HG03097 (cell line): ENCODE data around the gene EHD3.
"Not testable (repeated sequence)": the region's sequence is repeated elsewhere in the genome, so short reads cannot be mapped to it uniquely, and the experiment has no call there.

Experiments used
- ATAC-seq: cut with Tn5 transposase; IDR thresholded peaks from one replicate; pipeline ENCODE4 v1.9.1; 2021; ENCODE audit not compliant: unreplicated experiment, low FRiP score

Gene EHD3

GRCh38 chr2:31282634-31283033 lies 48.7 kb downstream of the EHD3 start:
- ATAC-seq, result no peak

DNA sequence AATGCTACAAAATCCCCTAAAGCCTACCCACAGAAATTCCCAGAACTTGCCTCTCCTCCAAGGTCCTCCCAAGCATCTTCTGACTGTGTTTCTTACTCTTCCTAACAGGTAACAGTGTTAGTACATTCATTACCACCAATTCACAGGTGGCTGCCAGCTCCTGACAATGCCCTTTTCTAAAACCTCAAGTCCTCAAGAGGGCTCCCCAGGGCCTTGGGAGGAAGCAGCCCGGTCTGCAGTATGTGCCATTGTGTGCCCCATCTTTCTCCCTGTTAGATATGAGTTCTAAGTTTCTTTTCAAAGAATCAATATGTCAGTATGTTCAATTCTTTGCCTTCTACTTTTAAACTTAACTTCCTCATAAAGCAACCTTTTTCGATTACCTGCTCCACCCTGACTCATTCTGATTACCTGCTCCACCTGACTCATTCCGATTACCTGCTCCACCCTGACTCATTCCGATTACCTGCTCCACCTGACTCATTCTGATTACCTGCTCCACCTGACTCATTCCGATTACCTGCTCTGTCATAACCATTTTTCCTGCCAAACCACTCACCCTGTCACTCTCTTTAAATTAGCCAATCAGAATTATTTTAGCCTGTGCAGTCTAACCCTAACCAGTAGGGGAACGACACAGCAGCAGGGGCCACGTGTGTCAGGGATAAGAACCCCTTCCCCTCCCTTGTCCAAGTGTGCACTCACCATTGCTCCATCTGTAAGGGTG lies 49.4 kb downstream of the EHD3 start:
- not testable (repeated sequence) for ATAC-seq

GRCh38 chr2:31284107-31284506 lies 50.2 kb downstream of the EHD3 start:
- no peak for ATAC-seq

- ATAC-seq, result no peak
These were observed 52.3 kb downstream of the EHD3 start for GRCh38 chr2:31286230-31286629.

DNA sequence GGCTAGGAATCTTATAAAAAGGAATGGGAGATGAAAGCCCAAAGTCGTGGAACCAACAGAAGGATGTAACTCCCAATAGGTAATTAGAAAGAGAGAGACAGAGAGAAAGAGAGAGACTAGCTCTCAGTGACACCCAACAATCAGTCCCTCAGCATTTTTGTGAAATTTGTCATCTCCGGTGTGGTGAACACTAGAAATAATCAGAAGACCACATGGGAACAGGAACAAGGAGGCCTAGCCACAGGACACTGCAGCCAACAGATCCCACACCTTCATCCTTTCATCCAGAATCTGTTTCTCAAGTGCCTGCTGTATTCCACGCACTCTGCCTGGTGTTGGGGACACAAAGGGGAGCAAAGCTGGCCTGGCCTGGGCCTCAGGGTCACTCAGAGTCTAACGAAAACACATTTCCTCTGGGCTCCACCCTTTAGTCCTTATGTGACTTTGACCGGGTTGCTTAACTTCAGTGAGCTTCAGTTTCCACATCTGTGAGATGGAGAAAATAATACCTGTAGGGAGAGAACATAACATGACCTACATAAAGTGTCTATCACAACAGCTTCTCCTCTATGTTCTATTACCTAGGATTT lies 53.1 kb downstream of the EHD3 start:
- ATAC-seq, result no peak

- ATAC-seq, result no peak
These were observed 53.7 kb downstream of the EHD3 start for GRCh38 chr2:31287654-31288053.

GRCh38 chr2:31294196-31294595 lies 60.2 kb downstream of the EHD3 start:
- ATAC-seq, result no peak

GRCh38 chr2:31296641-31297287 lies 62.8 kb downstream of the EHD3 start:
- no peak for ATAC-seq

DNA sequence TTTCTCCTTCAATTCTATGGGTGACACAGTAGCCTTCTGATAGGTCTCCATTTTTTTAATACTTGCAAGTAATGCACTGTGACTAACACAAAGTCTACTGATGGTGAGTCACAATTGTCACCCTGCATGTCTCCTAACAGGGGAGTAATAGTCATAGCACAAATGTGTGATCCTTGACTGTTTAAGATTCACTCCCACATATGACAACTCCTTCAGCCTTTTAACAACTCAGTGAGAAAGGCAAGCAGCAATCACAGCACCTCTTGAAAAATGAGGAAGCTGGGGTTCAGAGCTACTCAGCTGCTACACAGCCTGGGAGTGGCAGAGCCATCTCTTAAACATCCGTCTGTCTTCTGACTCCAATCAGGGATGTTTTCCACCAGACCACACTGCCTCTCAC lies 63.8 kb downstream of the EHD3 start:
- no peak for ATAC-seq

DNA sequence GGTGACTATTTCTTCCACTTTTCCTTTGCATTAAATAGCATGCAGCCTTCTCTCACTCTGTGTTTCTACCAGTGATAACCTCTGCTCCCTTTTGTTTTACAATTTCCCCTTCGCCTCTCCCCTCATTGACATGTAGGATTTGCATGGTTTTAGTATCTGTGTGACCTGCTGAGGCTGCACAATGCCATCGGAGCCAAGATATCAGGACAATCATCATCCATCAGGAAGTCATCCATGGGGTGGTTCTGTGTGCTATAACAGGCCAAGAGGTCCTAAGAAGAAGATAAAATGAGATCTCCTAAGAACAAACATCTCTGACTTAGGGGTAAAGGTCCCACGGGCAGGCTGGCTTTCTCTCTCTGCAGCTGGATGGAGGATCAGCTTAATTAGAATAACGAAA lies 65.6 kb downstream of the EHD3 start:
- ATAC-seq, result no peak

GRCh38 chr2:31300309-31300708 lies 66.4 kb downstream of the EHD3 start:
- no peak for ATAC-seq

GRCh38 chr2:31302940-31303563 lies 69.1 kb downstream of the EHD3 start:
- ATAC-seq, result no peak

DNA sequence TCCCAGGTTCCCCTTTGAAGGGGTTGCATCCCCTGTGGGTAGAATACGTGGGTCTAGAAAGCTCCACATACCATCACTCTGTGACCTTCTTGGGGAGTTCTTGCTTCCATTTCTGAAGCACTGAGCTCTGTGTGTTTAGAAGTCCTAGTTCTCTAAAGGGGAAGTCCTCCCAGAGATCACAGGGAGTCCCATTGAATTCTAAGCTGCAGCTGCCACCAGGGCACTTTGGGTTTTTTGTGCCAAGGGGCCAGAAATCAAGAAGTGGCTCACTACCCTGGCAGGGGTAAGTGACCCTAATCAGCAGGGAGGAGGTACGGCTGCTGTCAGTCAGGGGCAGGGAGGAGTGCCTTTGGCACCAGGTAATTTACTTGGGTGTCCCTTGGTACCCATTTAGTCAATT lies 70.9 kb downstream of the EHD3 start:
- ATAC-seq, result no peak

DNA sequence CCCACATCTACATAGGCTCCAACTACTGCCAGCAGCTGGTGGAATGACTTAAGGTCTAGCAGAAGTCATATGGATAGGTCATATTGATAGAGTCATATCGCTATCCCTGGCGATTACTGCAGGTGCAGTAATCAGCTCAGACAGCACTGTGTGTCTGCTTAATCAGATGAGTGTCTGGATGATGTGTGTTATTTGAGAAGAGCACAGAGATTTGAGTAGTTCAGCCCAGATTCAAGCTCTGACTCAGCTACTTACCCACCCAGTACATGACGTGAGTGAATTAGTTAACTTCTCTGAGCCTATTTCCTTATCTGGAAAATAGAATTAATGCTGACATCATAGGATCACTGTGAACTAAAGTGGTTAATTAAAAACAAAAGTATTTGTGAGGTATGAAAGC lies 78.9 kb downstream of the EHD3 start:
- ATAC-seq, result no peak

DNA sequence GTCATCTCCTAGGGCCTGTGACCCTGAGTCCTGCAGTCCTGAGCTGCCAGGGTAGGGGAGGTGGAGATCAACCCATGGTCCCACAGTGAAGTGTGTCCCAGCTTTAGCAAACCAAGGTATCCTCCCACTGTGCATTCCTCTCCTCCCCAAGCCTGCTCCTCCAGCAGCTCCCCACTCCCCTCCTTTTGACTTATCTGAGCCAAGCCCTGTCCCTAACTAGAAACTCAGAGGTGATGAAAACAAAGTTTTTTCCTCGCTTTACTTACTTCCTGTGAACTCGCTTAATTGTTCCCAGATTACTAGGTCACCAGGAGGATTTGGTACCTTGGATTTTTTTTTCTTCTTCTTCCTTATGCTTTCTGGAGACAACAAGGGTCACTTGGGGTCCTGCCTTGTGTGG lies 80.8 kb downstream of the EHD3 start:
- no peak for ATAC-seq

- no peak for ATAC-seq
These were observed 83.4 kb downstream of the EHD3 start for GRCh38 chr2:31317396-31317795.

GRCh38 chr2:31318361-31319336 lies 84.7 kb downstream of the EHD3 start:
- peak; percentile 58 for ATAC-seq
